NCI-H187 treated with DMSO at 0.1 percent for 48 hours (cell line): ENCODE data around the gene DLGAP5.

ENCODE experiments used
- DNase-seq: peaks from one replicate; lab custom pipeline; 2025; lab: John Stamatoyannopoulos, UW

Gene DLGAP5

GRCh38 chr14:55109836-55110235 lies 81.5 kb downstream of the DLGAP5 start:
- DNase-seq, result no peak

GRCh38 chr14:55107766-55108554 lies 83.4 kb downstream of the DLGAP5 start:
- no peak for DNase-seq

GRCh38 chr14:55105991-55106390 lies 85.4 kb downstream of the DLGAP5 start:
- no peak for DNase-seq

GRCh38 chr14:55103971-55104954 lies 87.1 kb downstream of the DLGAP5 start:
- no peak for DNase-seq

- no peak for DNase-seq
These were observed 88.3 kb downstream of the DLGAP5 start for GRCh38 chr14:55103005-55103640.

- peak; percentile 46 for DNase-seq
These were observed 89.2 kb downstream of the DLGAP5 start for GRCh38 chr14:55102141-55102621.

GRCh38 chr14:55101698-55102097 lies 89.7 kb downstream of the DLGAP5 start:
- DNase-seq, result no peak

GRCh38 chr14:55099756-55100155 lies 91.6 kb downstream of the DLGAP5 start:
- DNase-seq, result no peak

- DNase-seq, result no peak
These were observed 92.9 kb downstream of the DLGAP5 start for GRCh38 chr14:55098561-55098898.
